Panc1 (cell line): ENCODE data around the gene SLCO2A1.

Experiments used
- CTCF ChIP-seq: fragments of 450-650 bp; IDR thresholded peaks from 2 replicates; pipeline ENCODE4 v1.5.1; 2017; ENCODE audit warnings: mild to moderate bottlenecking
- POLR2AphosphoS5 ChIP-seq: IDR thresholded peaks from 2 replicates; pipeline ENCODE4 v1.6.1; 2012; ENCODE audit warnings: mild to moderate bottlenecking, low read depth, low read length, moderate library complexity
- TCF7L2 ChIP-seq: IDR thresholded peaks from 2 replicates; pipeline ENCODE4 v1.6.1; 2011; ENCODE audit warnings: mild to moderate bottlenecking, low read depth, low read length, inconsistent platforms
- TF ChIP-seq, protein P1 (sequence below), 2 experiments: IDR thresholded peaks; 2 replicates each; pipeline ENCODE4 v1.6.1; 2011 to 2012; ENCODE audit warnings: low read depth in 2 of 2, control low read depth in 1 of 2, low read length in 1 of 2, mild to moderate bottlenecking in 1 of 2, moderate library complexity in 1 of 2; ENCODE audit not compliant: insufficient read depth in 1 of 2

- TF ChIP-seq, protein P1, sequence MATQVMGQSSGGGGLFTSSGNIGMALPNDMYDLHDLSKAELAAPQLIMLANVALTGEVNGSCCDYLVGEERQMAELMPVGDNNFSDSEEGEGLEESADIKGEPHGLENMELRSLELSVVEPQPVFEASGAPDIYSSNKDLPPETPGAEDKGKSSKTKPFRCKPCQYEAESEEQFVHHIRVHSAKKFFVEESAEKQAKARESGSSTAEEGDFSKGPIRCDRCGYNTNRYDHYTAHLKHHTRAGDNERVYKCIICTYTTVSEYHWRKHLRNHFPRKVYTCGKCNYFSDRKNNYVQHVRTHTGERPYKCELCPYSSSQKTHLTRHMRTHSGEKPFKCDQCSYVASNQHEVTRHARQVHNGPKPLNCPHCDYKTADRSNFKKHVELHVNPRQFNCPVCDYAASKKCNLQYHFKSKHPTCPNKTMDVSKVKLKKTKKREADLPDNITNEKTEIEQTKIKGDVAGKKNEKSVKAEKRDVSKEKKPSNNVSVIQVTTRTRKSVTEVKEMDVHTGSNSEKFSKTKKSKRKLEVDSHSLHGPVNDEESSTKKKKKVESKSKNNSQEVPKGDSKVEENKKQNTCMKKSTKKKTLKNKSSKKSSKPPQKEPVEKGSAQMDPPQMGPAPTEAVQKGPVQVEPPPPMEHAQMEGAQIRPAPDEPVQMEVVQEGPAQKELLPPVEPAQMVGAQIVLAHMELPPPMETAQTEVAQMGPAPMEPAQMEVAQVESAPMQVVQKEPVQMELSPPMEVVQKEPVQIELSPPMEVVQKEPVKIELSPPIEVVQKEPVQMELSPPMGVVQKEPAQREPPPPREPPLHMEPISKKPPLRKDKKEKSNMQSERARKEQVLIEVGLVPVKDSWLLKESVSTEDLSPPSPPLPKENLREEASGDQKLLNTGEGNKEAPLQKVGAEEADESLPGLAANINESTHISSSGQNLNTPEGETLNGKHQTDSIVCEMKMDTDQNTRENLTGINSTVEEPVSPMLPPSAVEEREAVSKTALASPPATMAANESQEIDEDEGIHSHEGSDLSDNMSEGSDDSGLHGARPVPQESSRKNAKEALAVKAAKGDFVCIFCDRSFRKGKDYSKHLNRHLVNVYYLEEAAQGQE (IDR thresholded peaks at IDR 0.05; ENCODE audit: insufficient read depth in 1 of 2, low read depth in 2 of 2, low read length in 1 of 2) = no peak
- TF ChIP-seq CTCF = no peak
- TF ChIP-seq POLR2AphosphoS5 = no peak
- no peak for TF ChIP-seq TCF7L2
These were observed 35.4 kb downstream of the SLCO2A1 start for GRCh38 chr3:133994166-133994890.
